Endothelial cell of umbilical vein (primary cell): Measurements from ENCODE around the gene DDX11.
"Not testable (repeated sequence)": the region's sequence is repeated elsewhere in the genome, so short reads cannot be mapped to it uniquely, and the experiment has no call there.

ENCODE experiments used
- CTCF ChIP-seq, 2 donors: IDR thresholded peaks; 1 replicate in 1 of 2; 2 replicates in 1 of 2; pipeline ENCODE4 v1.5.1; 2011; ENCODE audit warnings: low read length in 2 of 2, mild to moderate bottlenecking in 2 of 2, moderate library complexity in 2 of 2, control low read depth in 1 of 2, inconsistent platforms in 1 of 2, low read depth in 1 of 2; ENCODE audit not compliant: insufficient read depth in 1 of 2; ENCODE audit errors: extremely low read depth in 1 of 2
- EZH2 ChIP-seq: IDR thresholded peaks from 2 replicates; pipeline ENCODE4 v1.6.1; 2012; ENCODE audit warnings: borderline replicate concordance, low read depth, mild to moderate bottlenecking, moderate library complexity, low read length, inconsistent platforms; ENCODE audit not compliant: severe bottlenecking
- FOS ChIP-seq: IDR thresholded peaks from 2 replicates; pipeline ENCODE4 v1.6.1; 2011; ENCODE audit warnings: mild to moderate bottlenecking, low read length, moderate library complexity, borderline replicate concordance; ENCODE audit not compliant: insufficient read depth
- GATA2 ChIP-seq: IDR thresholded peaks from 2 replicates; pipeline ENCODE4 v1.7.0; 2011; ENCODE audit warnings: low read depth, mild to moderate bottlenecking, moderate library complexity, mixed read lengths, low read length; ENCODE audit not compliant: insufficient read length, insufficient read depth
- JUN ChIP-seq: IDR thresholded peaks from 2 replicates; pipeline ENCODE4 v1.6.1; 2011; ENCODE audit warnings: borderline replicate concordance, low read depth; ENCODE audit not compliant: insufficient read length, insufficient read depth
- MAX ChIP-seq: IDR thresholded peaks from 2 replicates; pipeline ENCODE4 v1.6.1; 2011; ENCODE audit not compliant: insufficient read depth, insufficient read length
- MYC ChIP-seq: IDR thresholded peaks from one replicate; pipeline ENCODE4 v1.6.1; 2011; ENCODE audit warnings: mild to moderate bottlenecking, low read depth, low read length
- POLR2A ChIP-seq: IDR thresholded peaks from 2 replicates; pipeline ENCODE4 v1.6.1; 2012; ENCODE audit warnings: low read depth, mild to moderate bottlenecking, control low read depth, low read length
- POLR2AphosphoS5 ChIP-seq: IDR thresholded peaks from 2 replicates; pipeline ENCODE4 v1.6.1; 2012; ENCODE audit warnings: low read depth, mild to moderate bottlenecking, control low read depth, low read length, moderate library complexity; ENCODE audit not compliant: insufficient read depth

GRCh38 chr12:31099434-31099833, 25.8 kb downstream of the DDX11 start:
- TF ChIP-seq CTCF (IDR thresholded peaks at IDR 0.05; ENCODE audit: extremely low read depth in 1 of 2, insufficient read depth in 1 of 2, low read depth in 1 of 2, low read length in 2 of 2); POLR2A; EZH2; POLR2AphosphoS5; FOS; MAX; MYC; GATA2; JUN: not testable (repeated sequence)
